IPS-20b (cell line): ENCODE results near the gene ACOT8.
"Not testable (repeated sequence)": the region's sequence is repeated elsewhere in the genome, so short reads cannot be mapped to it uniquely, and the experiment has no call there.

ENCODE experiments used
- H3K27ac ChIP-seq: one replicate; pipeline ENCODE4 v1.5.1; 2013; ENCODE audit warnings: low read length
- H3K27me3 ChIP-seq: 2 replicates; pipeline ENCODE4 v1.6.1; 2013; ENCODE audit warnings: mild to moderate bottlenecking, low read length, inconsistent platforms; ENCODE audit not compliant: insufficient read depth
- H3K36me3 ChIP-seq: 2 replicates; pipeline ENCODE4 v1.6.1; 2013; ENCODE audit warnings: low read depth, mild to moderate bottlenecking, inconsistent platforms, low read length, moderate library complexity; ENCODE audit not compliant: insufficient read depth
- H3K4me1 ChIP-seq: 2 replicates; pipeline ENCODE4 v1.6.1; 2013; ENCODE audit warnings: mild to moderate bottlenecking, control low read depth, inconsistent platforms, low read length, moderate library complexity; ENCODE audit not compliant: insufficient read depth
- H3K4me3 ChIP-seq: 2 replicates; pipeline ENCODE4 v1.5.1; 2013; ENCODE audit warnings: mild to moderate bottlenecking, low read length, inconsistent platforms
- H3K9ac ChIP-seq: 2 replicates; pipeline ENCODE4 v1.6.1; 2013; ENCODE audit warnings: low read depth, mild to moderate bottlenecking, inconsistent platforms, low read length, moderate library complexity
- H3K9me3 ChIP-seq: 2 replicates; pipeline ENCODE4 v1.6.1; 2013; ENCODE audit warnings: mild to moderate bottlenecking, low read depth, low read length, inconsistent platforms; ENCODE audit not compliant: insufficient read depth

Gene ACOT8

DNA sequence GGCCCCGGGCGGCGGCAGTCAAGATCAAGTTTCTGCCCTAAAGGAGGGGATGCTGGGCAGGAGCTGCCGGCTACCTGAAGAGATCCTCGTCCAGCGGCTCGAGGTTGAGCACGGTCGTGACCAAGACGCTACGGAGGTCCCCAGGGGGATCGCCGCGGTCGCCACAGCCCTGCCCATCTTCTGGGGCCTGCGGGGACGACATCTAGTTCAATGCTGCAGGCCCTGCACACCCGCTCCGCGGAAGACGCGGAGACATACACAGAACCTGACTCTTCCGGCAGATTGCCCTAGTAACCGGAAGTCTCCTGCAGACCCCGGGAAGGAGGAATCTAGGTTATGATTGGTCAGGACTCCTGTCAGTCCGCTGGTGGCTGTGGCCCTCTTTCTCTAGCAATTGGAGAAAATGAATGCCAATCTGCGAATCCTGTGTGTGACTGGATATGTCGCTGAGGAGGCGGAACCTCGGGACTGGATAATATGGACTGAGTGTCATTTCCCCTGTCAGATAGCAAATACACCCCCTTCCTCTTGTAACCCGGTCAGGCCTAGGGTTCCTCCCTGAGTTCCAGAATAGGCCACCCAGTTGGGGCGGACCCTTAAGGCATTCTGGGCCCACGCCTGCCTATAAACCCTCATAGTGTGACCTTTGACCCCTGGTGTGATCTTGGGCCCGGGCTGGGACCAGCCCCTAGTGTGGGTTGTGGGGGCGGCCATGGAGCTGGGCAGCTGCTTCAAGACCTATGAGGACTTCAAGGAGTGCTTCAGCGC lies at the start of gene ACOT8, which contains the start of gene ZSWIM3:
TSS of gene ACOT8 (minus strand) at position 279 of the 768 bp plus-strand sequence. CDS start at position 202, 77 bp downstream.
TSS of gene ZSWIM3 (plus strand) at position 501 of the 768 bp plus-strand sequence. CDS start at position 713, 212 bp downstream.
- no peaks in the 10 kb centered on the region for H3K27me3 ChIP-seq
- peaks cover 14% of the 10 kb centered on the region; the same call in 1 of the 2 replicates for H3K4me1 ChIP-seq
- H3K4me3 ChIP-seq, result peak within 1 kb of the TSS; percentile 91
- peak within 1 kb of the TSS; percentile 78 for H3K27ac ChIP-seq
- H3K36me3 ChIP-seq, result 0 out of 2 replicates have a peak, but pooled peaks cover 2% of the 10 kb centered on the region
- H3K9ac ChIP-seq, result peak within 1 kb of the TSS; percentile 81; the same call in 1 of the 2 replicates
- no peaks in the 10 kb centered on the region for H3K9me3 ChIP-seq

DNA sequence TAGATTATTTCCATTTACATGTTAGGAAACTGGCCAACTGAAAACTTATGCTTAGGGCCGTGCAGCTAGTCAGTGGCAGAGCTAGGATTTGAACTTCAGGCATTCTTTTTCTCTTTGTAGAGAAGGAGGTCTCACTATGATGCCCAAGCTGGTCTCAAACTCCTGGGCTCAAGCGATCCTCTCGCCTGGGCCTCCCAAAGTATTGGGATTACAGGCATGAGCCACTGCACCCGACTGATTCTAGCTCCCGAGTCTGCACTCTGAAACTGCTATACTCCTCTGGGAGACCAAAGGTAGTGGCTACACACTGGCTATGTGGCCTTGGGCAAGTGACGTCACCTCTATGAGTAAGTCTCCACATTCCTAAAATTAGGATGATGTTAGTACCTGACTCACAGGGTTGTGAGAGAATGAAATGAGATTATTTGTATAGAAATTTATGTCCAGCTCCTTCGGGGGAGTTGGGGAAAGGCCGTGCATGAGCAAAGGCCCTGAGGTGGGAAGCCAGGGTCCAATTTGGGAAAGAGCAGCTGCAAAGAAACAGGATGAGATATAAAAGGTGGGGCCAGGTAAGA lies 48.4 kb upstream of the ACOT8 start:
- peaks cover 84% of the 10 kb centered on the region for H3K36me3 ChIP-seq

GRCh38 chr20:45904583-45905504 lies 47.7 kb upstream of the ACOT8 start:
- Histone ChIP-seq H3K9ac (no peak overlapping the region), H3K27ac (no peak overlapping the region), H3K9me3 (no peaks in the 10 kb centered on the region), H3K4me1 (no peaks in the 10 kb centered on the region), H3K36me3 (peaks cover 89% of the 10 kb centered on the region), H3K4me3 (no peak overlapping the region), H3K27me3 (no peaks in the 10 kb centered on the region)

More for the DNA sequence above, 48.4 kb upstream of the ACOT8 start:
- Histone ChIP-seq H3K4me3 (no peak overlapping the region), H3K27ac (no peak overlapping the region), H3K4me1 (no peaks in the 10 kb centered on the region), H3K9me3 (no peaks in the 10 kb centered on the region), H3K9ac (no peak overlapping the region), H3K27me3 (no peaks in the 10 kb centered on the region)

DNA sequence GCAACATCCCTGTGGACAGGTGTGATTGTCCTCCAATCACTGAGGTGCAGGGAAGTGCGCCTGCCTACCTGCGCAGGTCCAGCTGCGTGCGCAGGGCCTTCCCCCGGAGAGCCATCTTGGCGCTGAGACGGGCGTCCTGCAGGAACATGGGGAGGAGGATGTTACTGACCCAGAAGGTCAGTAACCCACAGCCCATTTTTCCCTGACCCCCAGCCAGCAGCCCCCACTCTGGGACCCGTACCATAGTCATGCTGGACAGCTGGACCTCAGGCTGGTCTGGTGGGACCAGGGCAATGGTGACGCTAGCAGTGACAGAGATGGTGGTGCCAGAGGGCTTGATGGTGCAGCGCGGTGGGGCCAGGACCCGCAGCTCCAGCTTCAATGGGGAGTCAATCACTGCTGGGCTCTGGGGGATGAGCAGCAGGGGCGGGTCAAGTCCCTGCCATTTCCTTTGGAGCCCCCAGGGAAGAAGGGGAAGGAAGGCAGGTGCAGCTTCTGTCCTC lies 45.1 kb upstream of the ACOT8 start:
- H3K27ac ChIP-seq, result no peak overlapping the region
- H3K36me3 ChIP-seq, result peaks cover 88% of the 10 kb centered on the region

GRCh38 chr20:45901332-45901731 lies 44.1 kb upstream of the ACOT8 start:
- not testable (repeated sequence) for H3K4me1 ChIP-seq, H3K9ac ChIP-seq, H3K27ac ChIP-seq, H3K9me3 ChIP-seq, H3K4me3 ChIP-seq, H3K27me3 ChIP-seq
- H3K36me3 ChIP-seq, result peaks cover 90% of the 10 kb centered on the region

More for the DNA sequence above, 45.1 kb upstream of the ACOT8 start:
- no peak overlapping the region for H3K9ac ChIP-seq
- no peaks in the 10 kb centered on the region for H3K4me1 ChIP-seq
- no peak overlapping the region for H3K4me3 ChIP-seq
- H3K27me3 ChIP-seq, result no peaks in the 10 kb centered on the region
- H3K9me3 ChIP-seq, result no peaks in the 10 kb centered on the region

DNA sequence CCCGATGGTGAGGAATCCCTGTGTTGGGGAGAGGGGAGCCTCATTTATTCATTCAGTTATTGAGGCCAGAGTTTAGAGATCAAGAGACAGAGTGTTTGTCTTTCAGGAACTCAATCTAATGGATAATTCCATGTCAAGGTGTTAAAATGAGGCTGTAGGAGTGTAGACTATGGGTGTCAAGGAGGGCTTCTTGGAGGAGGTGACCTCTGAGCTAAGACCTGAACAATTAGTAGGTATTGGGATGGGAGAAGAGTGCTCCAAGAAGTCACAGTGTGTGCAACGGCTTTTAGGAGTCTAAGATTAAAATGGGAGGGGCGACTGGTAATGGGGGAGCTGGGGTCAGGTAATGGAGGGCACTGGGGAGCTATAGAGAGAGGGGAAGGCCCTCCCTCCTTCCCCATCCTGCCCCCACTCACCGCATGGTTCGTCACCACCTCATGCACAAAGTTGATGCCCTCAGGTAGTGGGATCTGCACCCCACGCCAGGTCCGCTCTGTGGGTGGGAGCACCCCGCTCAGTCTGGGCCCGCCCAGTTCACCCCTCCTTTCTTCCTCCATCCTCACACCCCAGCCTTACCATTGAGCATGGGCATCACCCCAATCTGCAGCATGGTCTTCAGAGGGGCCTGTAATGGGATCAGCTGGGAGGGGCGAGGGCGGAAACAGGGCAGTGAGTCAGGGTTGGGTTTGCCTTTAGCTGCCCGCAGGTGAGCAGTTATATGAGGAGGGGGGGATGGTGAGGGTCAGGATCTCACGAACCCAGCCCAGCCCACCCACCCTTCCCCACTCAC lies 42.0 kb upstream of the ACOT8 start:
- Histone ChIP-seq H3K4me1 (no peaks in the 10 kb centered on the region), H3K9ac (no peak overlapping the region), H3K27me3 (no peaks in the 10 kb centered on the region), H3K4me3 (no peak overlapping the region), H3K27ac (no peak overlapping the region), H3K9me3 (no peaks in the 10 kb centered on the region), H3K36me3 (peaks cover 80% of the 10 kb centered on the region)

DNA sequence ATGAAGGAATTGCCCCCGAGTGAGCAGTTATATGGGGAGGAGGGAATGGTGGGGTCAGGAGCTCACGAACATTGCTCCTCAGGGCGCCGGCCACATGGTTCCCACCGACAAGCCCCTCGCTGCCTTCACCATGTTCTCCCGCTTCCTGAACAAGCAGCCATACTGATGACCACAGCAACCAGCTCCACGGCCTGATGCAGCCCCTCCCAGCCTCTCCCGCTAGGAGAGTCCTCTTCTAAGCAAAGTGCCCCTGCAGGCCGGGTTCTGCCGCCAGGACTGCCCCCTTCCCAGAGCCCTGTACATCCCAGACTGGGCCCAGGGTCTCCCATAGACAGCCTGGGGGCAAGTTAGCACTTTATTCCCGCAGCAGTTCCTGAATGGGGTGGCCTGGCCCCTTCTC lies 41.1 kb upstream of the ACOT8 start:
- H3K4me3 ChIP-seq, result no peak overlapping the region
- no peaks in the 10 kb centered on the region for H3K9me3 ChIP-seq
- H3K27me3 ChIP-seq, result no peaks in the 10 kb centered on the region
- peaks cover 77% of the 10 kb centered on the region for H3K36me3 ChIP-seq
- no peak overlapping the region for H3K27ac ChIP-seq
- no peaks in the 10 kb centered on the region for H3K4me1 ChIP-seq
- no peak overlapping the region for H3K9ac ChIP-seq

GRCh38 chr20:45897692-45898091 lies 40.5 kb upstream of the ACOT8 start:
- Histone ChIP-seq H3K4me1 (no peaks in the 10 kb centered on the region), H3K9me3 (no peaks in the 10 kb centered on the region), H3K36me3 (peaks cover 76% of the 10 kb centered on the region), H3K27ac (no peak overlapping the region), H3K9ac (no peak overlapping the region), H3K4me3 (no peak overlapping the region), H3K27me3 (no peaks in the 10 kb centered on the region)

- H3K9ac ChIP-seq, result no peak overlapping the region
- peaks cover 75% of the 10 kb centered on the region for H3K36me3 ChIP-seq
- no peaks in the 10 kb centered on the region for H3K4me1 ChIP-seq
- no peaks in the 10 kb centered on the region for H3K27me3 ChIP-seq
- H3K9me3 ChIP-seq, result no peaks in the 10 kb centered on the region
- H3K27ac ChIP-seq, result no peak overlapping the region
- H3K4me3 ChIP-seq, result no peak overlapping the region
Observed at GRCh38 chr20:45897289-45897688, 40.1 kb upstream of the ACOT8 start.

DNA sequence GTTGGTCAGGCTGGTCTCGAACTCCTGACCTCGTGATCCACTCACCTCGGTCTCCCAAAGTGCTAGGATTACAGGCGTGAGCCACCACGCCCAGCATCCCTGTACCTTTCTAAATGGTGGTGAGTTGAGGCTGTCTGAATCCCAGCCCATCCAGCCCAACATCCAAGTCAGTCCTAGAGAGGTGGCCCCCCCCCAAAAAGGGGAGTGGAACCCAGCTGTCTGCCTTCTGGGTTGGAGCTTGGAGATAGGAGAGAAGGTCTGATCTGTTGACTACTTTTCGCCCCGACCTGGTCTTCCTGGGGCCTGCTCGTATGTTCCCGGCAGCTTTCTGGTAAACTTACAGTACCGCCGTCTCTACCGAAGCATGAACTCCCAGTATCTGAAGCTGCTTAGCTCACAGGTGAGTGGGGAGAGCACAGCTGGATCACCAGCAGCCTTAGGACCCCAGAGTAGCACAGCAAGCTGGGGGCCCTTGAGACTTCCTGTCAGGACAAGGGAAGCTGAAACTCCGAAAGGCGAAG lies 39.5 kb upstream of the ACOT8 start:
- H3K36me3 ChIP-seq, result peaks cover 70% of the 10 kb centered on the region
- no peak overlapping the region for H3K9ac ChIP-seq
- no peaks in the 10 kb centered on the region for H3K4me1 ChIP-seq
- H3K27me3 ChIP-seq, result no peaks in the 10 kb centered on the region
- H3K4me3 ChIP-seq, result no peak overlapping the region
- no peak overlapping the region for H3K27ac ChIP-seq
- no peaks in the 10 kb centered on the region for H3K9me3 ChIP-seq
